GM13977 (cell line): Measurements from ENCODE around the gene SRGAP2C.
"Not testable (repeated sequence)": the region's sequence is repeated elsewhere in the genome, so short reads cannot be mapped to it uniquely, and the experiment has no call there.

ENCODE experiments used
- DNase-seq: peaks from one replicate; pipeline ENCODE4 v3.0.0; 2012; ENCODE audit warnings: low spot score
- in situ Hi-C: fragments of 300-500 bp; cut with MboI; formaldehyde crosslinking; loops from one replicate; pipeline ENCODE4 v1.12.0; 2022; ENCODE audit warnings: low sequenced_read_pairs, low pct_unique_long_range_greater_than_20kb, mixed read lengths, inconsistent platforms; ENCODE audit not compliant: unreplicated experiment
- TF ChIP-seq, protein P1 (sequence below): IDR thresholded peaks from 2 replicates; pipeline ENCODE4 v1.5.1; 2012; ENCODE audit warnings: mild to moderate bottlenecking, control low read depth; ENCODE audit not compliant: insufficient read depth; ENCODE audit errors: extremely low read depth, missing control alignments

Gene SRGAP2C

GRCh38 chr1:121408354-121408753 lies 223.6 kb downstream of the SRGAP2C start:
- DNase-seq = no peak
- TF ChIP-seq, protein P1, sequence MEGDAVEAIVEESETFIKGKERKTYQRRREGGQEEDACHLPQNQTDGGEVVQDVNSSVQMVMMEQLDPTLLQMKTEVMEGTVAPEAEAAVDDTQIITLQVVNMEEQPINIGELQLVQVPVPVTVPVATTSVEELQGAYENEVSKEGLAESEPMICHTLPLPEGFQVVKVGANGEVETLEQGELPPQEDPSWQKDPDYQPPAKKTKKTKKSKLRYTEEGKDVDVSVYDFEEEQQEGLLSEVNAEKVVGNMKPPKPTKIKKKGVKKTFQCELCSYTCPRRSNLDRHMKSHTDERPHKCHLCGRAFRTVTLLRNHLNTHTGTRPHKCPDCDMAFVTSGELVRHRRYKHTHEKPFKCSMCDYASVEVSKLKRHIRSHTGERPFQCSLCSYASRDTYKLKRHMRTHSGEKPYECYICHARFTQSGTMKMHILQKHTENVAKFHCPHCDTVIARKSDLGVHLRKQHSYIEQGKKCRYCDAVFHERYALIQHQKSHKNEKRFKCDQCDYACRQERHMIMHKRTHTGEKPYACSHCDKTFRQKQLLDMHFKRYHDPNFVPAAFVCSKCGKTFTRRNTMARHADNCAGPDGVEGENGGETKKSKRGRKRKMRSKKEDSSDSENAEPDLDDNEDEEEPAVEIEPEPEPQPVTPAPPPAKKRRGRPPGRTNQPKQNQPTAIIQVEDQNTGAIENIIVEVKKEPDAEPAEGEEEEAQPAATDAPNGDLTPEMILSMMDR = no peak

GRCh38 chr1:121413821-121414220 lies 229.0 kb downstream of the SRGAP2C start:
- TF ChIP-seq, protein P1 = no peak
- DNase-seq = no peak
- in situ Hi-C loops = no loop called here

More at GRCh38 chr1:121408354-121408753, 223.6 kb downstream of the SRGAP2C start:
- in situ Hi-C loops = no loop called here

DNA sequence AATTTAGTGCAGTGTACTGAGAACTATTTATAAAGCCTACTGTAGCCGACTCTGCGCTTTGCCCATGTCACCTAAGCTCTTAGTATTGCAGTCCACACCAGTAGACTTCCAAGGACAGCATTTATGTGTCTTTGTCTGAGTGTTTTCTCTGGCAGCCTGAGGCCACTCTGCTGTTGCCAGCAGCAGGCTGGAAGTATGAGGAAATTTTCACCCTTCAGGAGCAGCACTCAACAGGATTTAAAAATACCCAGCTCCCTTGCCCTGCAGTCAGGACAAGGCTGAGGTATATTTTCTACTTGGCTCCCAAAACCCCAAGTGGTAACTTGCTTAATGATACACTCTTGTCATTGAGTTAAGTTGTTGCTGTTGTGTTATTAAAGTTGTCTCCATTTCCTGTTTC lies 230.1 kb downstream of the SRGAP2C start:
- TF ChIP-seq, protein P1 = no peak

DNA sequence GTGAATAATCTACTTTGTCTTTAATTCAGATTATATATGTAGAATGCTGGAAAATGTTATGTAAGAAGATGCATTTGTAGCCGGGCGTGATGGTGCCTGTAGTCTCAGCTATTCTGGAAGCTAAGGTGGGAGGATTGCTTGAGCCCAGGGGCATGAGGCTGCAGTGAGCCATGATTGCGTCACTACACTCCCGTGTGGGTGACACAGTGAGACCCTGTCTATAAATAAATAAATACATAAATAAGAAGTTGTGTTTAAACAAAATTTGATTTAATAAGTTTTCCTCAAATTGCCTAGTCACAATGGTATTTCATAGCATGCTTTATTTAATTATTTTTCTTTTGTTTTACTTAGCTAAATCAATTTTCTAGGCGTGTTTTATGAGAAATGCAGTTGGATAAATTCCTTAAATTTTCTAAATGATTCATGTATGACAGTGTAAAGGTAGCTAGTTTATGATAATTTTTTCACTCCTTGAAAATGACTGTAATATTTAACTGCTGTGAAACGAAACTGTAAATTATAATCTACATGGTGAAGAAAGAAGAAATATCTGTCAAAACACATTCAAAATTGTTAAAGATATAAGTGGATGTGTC lies 232.6 kb downstream of the SRGAP2C start:
- in situ Hi-C loops = no loop called here
- TF ChIP-seq, protein P1 = no peak
- no peak for DNase-seq

More for the DNA sequence above, 230.1 kb downstream of the SRGAP2C start:
- DNase-seq = no peak
- in situ Hi-C loops = no loop called here

DNA sequence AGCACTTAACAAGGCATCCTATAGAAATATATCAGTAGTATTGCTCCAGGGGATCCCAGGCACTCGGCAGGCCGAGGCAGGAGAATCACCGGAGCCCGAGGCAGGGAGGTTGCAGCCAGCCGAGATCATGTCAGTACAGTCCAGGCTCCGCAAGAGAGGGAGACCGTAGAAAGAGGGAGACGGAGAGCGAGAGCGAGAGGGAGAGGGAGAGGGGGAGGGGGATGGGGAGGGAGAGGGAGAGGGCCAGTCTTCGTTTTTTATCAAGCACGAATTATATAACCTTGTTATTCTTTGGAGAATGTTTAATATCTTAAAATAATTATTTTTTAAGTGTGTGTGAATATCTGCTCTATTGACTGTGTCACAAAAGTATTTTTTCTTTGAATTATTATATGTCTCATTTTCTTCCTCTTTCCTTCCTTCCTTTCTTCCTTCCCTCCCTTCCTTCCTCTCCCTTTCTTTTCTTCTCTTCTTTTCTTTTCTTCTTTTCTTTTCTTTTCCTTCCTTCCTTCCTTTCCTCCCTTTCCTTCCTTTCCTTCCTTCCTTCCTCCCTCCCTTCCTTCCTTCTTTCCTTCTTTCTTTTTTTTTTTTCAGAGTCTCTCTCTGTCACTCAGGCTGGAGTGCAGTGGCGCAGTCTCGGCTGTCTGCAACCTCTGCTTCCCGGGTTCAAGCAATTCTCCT lies 233.7 kb downstream of the SRGAP2C start:
- TF ChIP-seq, protein P1 = no peak
- in situ Hi-C loops = no loop called here
- DNase-seq = no peak

GRCh38 chr1:121419050-121419615 lies 234.4 kb downstream of the SRGAP2C start:
- DNase-seq, in situ Hi-C loops: not testable (repeated sequence)

GRCh38 chr1:121421490-121421889 lies 236.7 kb downstream of the SRGAP2C start:
- DNase-seq, in situ Hi-C loops: not testable (repeated sequence)

- in situ Hi-C loops, DNase-seq: not testable (repeated sequence)
These were observed 239.2 kb downstream of the SRGAP2C start for GRCh38 chr1:121423956-121424355.

DNA sequence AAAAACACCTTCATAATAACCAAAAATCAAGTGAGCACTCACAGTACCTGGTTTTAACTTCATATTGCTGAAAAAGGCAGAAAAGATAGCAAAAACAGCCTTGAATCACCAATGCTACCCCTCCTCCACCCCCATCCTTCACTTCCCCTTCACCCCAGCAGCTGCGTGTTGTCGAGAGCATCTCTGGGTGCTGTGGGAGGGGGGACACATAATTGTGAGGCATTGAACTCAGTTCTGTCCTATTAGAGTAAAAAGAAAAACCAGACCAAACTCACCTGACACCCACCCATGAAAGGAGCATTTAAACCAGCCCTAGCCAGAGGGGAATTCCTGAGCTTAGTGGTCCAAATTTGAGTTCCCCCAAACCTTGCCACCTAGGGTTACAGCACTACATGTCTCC lies 248.7 kb downstream of the SRGAP2C start:
- in situ Hi-C loops, DNase-seq: not testable (repeated sequence)

GRCh38 chr1:121438862-121439261 lies 254.1 kb downstream of the SRGAP2C start:
- DNase-seq, in situ Hi-C loops: not testable (repeated sequence)
